Measurements from ENCODE around the gene DPH1.

DPH1 gene

GRCh38 chr17:2071455-2072281, 41.7 kb downstream of the DPH1 start:
- no peak overlapping the region for H3K27ac ChIP-seq
- no peak for TF ChIP-seq CTCF (conservative IDR thresholded peaks at IDR 0.05)

GRCh38 chr17:2074919-2075318, 45.0 kb downstream of the DPH1 start:
- no peak overlapping the region for H3K27ac ChIP-seq
- TF ChIP-seq CTCF (conservative IDR thresholded peaks at IDR 0.05): no peak

GRCh38 chr17:2075336-2076086, 45.6 kb downstream of the DPH1 start:
- TF ChIP-seq CTCF (conservative IDR thresholded peaks at IDR 0.05): no peak
- no peak overlapping the region for H3K27ac ChIP-seq

- TF ChIP-seq CTCF (conservative IDR thresholded peaks at IDR 0.05): no peak
- no peak overlapping the region for H3K27ac ChIP-seq
These were observed 46.4 kb downstream of the DPH1 start for GRCh38 chr17:2076087-2076984.

- TF ChIP-seq CTCF (conservative IDR thresholded peaks at IDR 0.05): no peak
- no peak overlapping the region for H3K27ac ChIP-seq
These were observed 47.1 kb downstream of the DPH1 start for GRCh38 chr17:2077040-2077439.

- no peak overlapping the region for H3K27ac ChIP-seq
- TF ChIP-seq CTCF (conservative IDR thresholded peaks at IDR 0.05): no peak
These were observed 51.6 kb downstream of the DPH1 start for GRCh38 chr17:2081564-2081963.
